OCI-LY1 (cell line): ENCODE data around the gene CMTM4.
"Not testable (repeated sequence)": the region's sequence is repeated elsewhere in the genome, so short reads cannot be mapped to it uniquely, and the experiment has no call there.

Experiments
- EZH2 ChIP-seq: fragments of 200-600 bp; sonication (generic), shearing (Covaris generic); IDR thresholded peaks from 2 replicates; pipeline ENCODE4 v1.8.0; 2017; ENCODE audit warnings: borderline replicate concordance, mixed run types, mild to moderate bottlenecking, antibody characterized with exemption, low read length, moderate library complexity, mixed read lengths
- TF ChIP-seq, protein P1 (sequence below): fragments of 200-600 bp; sonication (generic), shearing (Covaris generic); IDR thresholded peaks from 2 replicates; pipeline ENCODE4 v1.5.1; 2017; ENCODE audit warnings: mild to moderate bottlenecking, antibody characterized with exemption, low read length, moderate library complexity, mixed read lengths

DNA sequence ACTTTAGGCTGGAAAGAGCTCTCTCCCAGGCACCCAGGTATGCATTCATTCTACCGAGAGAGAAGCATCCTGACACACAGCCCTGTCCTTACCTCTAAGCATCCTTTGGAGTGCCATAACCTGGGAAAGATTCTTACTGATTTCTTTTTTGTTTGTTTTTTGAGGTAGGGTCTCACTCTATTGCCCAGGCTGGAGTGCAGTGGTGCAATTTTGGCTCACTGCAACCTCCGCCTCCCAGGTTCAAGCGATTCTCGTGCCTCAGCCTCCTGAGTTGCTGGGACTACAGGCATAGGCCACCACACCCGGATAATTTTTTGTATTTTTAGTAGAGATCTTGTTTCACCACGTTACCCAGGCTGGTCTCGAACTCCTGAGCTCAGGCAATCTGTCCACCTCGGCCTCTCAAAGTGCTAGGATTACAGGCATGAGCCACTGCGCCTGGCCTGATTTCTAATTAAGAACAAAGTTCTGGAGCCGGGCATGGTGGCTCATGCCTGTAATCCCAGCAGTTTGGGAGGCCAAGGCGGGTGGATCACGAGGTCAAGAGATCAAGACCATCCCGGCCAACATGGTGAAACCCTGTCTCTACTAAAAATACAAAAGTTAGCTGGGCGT lies 10.9 kb downstream of the CMTM4 start:
- TF ChIP-seq, protein P1, sequence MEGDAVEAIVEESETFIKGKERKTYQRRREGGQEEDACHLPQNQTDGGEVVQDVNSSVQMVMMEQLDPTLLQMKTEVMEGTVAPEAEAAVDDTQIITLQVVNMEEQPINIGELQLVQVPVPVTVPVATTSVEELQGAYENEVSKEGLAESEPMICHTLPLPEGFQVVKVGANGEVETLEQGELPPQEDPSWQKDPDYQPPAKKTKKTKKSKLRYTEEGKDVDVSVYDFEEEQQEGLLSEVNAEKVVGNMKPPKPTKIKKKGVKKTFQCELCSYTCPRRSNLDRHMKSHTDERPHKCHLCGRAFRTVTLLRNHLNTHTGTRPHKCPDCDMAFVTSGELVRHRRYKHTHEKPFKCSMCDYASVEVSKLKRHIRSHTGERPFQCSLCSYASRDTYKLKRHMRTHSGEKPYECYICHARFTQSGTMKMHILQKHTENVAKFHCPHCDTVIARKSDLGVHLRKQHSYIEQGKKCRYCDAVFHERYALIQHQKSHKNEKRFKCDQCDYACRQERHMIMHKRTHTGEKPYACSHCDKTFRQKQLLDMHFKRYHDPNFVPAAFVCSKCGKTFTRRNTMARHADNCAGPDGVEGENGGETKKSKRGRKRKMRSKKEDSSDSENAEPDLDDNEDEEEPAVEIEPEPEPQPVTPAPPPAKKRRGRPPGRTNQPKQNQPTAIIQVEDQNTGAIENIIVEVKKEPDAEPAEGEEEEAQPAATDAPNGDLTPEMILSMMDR: not testable (repeated sequence)
- TF ChIP-seq EZH2: not testable (repeated sequence)
